ENCODE measurements around the gene ATF3.
A peak's percentile ranks its signal among the peaks of the same experiment; 100 is the strongest.

ATF3 gene, protein sequence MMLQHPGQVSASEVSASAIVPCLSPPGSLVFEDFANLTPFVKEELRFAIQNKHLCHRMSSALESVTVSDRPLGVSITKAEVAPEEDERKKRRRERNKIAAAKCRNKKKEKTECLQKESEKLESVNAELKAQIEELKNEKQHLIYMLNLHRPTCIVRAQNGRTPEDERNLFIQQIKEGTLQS

DNA sequence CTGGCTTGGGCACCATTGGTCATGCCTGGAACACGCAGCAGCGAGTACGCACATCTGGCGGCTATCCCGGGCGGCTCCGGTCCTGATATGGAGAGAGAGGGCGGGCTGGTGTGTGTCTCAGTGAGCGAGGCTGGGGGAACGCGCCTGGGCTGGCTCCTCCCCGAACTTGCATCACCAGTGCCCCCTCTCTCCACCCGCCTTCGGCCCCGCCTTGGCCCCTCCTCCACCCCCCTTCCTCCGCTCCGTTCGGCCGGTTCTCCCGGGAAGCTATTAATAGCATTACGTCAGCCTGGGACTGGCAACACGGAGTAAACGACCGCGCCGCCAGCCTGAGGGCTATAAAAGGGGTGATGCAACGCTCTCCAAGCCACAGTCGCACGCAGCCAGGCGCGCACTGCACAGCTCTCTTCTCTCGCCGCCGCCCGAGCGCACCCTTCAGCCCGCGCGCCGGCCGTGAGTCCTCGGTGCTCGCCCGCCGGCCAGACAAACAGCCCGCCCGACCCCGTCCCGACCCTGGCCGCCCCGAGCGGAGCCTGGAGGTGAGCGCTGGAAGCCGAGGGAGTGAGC, at the start of gene ATF3:
Gene ATF3, plus strand, starts transcription at position 370 of the 567 bp plus-strand sequence. CDS start 6,261 bp downstream, outside the sequence.
- peak; percentile 75 for DNase-seq (ENCODE audit: low spot score)

- no peak for DNase-seq (ENCODE audit: low spot score)
Measured at GRCh38 chr1:212559929-212560328, 48.6 kb upstream of the ATF3 start.

DNA sequence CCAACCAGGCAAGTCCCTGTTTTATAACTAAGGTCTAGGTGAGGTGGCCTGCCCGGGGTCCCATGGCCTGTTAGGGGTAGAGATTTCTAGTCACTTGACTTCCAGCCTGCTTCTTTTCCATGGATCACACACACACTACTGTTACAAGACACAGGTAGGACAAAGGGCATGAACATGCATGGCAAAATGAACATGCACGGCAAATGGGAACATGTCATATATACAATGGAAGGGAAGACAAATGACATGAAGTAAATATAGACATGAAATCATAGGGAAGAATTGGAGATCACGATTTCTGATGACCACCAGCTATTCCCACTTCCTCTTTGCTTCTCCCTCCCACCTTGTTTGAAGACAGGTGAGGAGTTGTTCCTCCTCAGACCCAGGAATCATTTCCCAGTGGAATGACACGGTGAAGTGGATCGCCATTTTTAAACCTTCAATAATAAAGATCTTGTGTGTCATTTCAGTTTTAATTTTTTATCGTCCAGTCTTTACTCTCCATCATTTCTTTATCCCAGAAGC, 47.6 kb upstream of the ATF3 start:
- no peak for DNase-seq (ENCODE audit: low spot score)

GRCh38 chr1:212561501-212561931, 47.0 kb upstream of the ATF3 start:
- no peak for DNase-seq (ENCODE audit: low spot score)

GRCh38 chr1:212562771-212563170, 45.8 kb upstream of the ATF3 start:
- DNase-seq (ENCODE audit: low spot score) = no peak

DNA sequence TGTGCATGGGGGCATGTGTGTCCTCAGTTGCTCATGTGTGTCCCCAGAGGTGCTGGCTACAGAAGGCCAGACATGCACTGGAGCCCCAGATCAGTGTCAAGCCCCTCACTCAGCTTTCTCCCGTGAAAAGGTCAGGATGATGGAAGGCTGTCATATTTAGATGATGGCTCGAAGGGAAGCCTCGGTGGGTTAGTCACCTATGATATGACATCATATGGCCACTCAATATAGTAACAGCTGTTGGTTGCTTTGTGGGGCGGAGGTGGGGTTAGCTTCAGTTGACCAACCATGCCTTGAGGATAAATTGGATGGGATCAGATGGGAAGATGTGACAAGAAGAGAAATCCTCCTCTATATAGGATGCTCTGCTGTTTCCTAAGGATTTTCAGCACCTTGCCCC, 43.5 kb upstream of the ATF3 start:
- DNase-seq (ENCODE audit: low spot score) = no peak

DNA sequence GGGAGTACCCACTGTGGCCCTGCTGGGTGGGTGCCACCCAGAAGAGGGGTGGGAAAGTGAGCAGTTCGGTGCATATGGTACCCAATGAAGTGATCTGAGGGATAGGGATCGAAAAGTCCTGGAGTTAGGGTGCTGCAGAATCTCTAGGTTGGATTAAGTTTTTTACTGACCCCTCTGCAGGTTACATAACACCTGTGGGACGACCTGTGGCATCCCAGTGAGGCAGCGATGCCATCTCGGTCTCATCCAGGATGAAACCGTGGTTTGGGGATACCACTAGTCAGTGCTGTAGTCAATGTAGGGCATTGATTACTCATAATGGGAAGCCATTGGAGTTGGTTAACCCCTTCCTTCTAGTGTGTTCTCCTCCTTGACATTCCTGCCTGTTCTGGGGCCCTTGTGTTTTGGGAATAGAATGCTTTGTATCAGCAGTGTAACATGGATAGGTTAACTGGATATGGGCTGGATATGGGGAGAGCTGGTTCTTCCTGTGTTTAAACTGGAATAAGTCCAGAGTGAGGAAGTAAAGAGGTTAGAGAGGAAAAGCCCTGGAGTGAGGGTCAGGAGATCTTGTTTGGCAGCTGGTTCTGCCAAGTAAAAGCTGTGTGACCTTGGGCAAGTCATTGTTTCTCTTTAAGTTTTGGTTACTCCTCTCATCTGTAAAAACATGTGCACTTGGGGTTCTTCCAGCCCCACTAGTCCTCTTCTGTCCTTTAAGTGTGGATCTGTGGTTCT, 42.8 kb upstream of the ATF3 start:
- DNase-seq (ENCODE audit: low spot score) = no peak

- peak; percentile 29 for DNase-seq (ENCODE audit: low spot score)
Measured at GRCh38 chr1:212566522-212567479, 41.8 kb upstream of the ATF3 start.

DNA sequence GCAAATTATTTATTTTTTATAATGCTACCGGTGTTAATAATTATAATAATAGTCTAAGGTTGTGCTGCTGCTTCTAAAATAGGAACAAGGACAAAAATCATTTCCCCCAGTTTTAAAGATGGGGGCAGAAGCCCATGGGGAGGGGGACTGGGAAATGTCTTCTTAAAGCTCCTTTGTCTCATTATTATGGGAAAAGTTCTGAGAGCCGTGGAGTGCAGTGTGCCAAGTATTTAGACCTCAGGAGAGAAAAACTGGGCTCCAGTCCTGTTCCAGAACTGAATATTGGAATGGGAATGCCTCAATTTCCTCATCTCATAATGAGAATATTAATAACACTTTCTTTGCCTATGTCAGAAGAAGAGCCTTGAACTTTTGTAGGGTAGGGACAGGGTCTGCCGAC, 40.9 kb upstream of the ATF3 start:
- no peak for DNase-seq (ENCODE audit: low spot score)

DNA sequence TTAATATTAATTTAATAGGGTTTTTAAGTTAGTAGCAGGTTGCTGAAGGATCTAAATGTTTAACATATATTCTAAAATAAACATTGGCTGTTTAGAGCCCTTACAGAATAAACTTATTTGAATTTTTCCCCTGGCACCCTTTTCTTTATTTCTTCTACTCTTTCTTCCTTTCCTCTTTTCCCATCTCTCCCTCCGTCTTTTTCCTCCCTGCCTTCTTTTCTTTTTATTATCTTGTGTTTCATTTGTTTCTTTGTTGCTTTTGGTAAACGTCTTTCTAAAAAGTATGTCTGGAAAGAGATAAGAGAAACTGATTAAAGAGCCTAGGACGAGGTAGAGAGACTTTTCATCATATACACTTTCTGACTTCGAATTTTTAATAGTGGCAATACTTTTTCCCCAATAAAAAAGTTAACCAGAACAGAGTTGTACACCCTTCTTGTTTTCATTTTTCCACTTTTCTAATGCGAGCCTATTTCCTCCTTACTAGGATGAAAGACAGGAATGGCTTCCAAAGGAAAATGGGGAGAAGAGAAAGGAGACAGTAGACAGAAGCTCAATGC, 39.5 kb upstream of the ATF3 start:
- DNase-seq (ENCODE audit: low spot score) = no peak

DNA sequence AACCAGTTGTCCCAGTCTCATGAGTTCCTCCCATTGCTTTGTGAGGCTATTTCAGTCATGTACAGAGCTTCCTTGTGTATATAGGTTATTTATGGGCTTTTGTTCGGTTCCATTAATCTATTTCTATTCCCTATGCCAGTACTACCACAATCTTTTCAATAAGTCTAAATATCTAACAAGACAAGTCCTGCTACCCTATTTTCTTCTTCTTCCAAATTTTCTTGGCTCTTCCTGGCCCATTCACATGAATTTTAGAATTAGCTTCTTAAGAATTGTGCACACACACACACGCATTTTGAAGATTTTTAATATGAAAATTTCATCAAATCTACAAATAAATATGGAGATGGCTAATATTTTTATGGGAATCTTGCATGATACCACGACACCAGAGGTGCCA, 33.8 kb upstream of the ATF3 start:
- no peak for DNase-seq (ENCODE audit: low spot score)

- DNase-seq (ENCODE audit: low spot score) = no peak
Measured at GRCh38 chr1:212575333-212575732, 33.2 kb upstream of the ATF3 start.

GRCh38 chr1:212578041-212578440, 30.5 kb upstream of the ATF3 start:
- DNase-seq (ENCODE audit: low spot score) = no peak

- no peak for DNase-seq (ENCODE audit: low spot score)
Measured at GRCh38 chr1:212581034-212581433, 27.5 kb upstream of the ATF3 start.

- DNase-seq (ENCODE audit: low spot score) = no peak
Measured at GRCh38 chr1:212582291-212582690, 26.3 kb upstream of the ATF3 start.

DNA sequence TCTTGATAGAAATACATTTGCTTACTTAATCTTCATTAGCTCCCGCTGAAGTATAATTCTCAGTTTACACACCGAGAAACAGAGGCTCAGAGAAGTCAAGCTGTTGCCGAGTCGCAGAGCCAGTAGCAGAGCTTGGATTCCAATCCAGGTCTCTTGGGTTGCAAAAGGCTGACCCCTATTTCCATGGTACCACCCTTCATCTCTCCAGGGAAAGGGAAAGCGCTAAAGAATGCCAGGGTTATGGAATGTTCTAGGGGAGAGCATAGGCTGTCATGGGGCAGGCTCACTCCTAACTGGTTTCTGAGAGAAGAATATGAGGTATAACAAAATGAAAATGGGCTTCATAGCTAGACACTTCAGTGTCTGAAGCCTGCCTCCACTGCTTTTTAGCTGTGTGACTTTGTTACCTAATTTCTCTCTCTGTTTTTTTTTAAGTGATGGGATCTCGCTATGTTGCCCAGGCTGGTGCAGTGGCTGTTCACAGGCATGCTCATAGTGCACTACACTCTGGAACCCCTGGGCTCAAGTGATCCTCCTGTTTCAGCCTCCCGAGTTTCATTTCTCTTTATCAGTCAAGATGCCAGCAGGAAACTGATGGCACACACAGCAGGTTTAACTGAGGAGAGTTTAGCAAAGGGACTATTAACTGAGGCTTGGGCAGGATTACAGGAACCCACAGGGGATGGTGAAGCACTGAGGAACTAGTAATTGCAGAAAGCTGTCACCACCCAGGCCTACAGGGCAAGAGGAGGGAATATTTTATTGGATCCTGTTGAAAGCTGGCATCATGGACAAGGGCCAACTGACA, 25.5 kb upstream of the ATF3 start:
- DNase-seq (ENCODE audit: low spot score) = no peak

GRCh38 chr1:212583643-212584042, 24.9 kb upstream of the ATF3 start:
- no peak for DNase-seq (ENCODE audit: low spot score)

DNA sequence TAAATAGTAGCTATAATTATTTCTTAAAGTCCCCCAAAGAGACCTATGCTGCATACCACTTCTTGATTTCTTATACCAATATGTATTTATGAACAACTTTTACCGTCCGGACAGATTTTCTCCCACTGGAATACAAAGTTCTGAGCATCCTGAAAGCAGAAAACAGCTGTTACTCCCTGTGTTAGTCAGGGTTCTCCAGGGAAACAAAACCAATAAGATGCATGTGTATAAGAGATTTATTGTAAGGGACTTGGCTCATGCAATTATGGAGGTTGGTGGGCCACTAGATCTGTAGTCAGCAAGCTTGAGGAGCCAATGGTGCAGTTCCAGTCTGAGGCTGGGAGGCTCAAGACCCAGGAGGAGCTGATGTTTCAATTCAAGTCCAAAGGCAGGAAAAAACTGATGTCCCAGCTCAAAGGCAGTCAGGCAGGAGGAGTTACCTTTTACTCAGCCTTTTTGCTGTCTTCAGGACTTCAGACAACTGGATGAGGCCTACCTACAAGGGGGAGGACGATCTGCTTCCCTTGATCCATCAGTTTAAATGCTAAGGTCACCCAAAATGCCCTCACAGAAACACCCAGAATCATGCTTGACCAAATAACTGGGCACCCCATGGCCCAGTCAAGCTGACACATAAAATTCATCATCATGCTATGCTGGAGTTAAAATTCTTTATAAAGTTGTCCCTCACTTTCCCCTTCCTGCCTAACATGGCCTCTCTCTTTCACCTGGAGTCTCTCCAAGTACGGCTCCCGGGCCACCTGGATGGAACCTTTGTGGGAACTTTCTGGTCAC, 24.3 kb upstream of the ATF3 start:
- DNase-seq (ENCODE audit: low spot score) = no peak

- no peak for DNase-seq (ENCODE audit: low spot score)
Measured at GRCh38 chr1:212585210-212585609, 23.4 kb upstream of the ATF3 start.
